Pancreas (tissue), 10 donors: ENCODE results near the gene PIANP. TPM values are rescaled to one million over a fixed set of nuclear protein-coding genes. Genes with fewer than 3 reads are reported as not detected.
"Not testable (repeated sequence)": the region's sequence is repeated elsewhere in the genome, so short reads cannot be mapped to it uniquely, and the experiment has no call there.

Source experiments
- ATAC-seq, 4 donors: fragments of 200-7000 bp; cut with Tn5 transposase; one replicate each; pipeline versions ENCODE4 v1.8.0 to v1.9.1; 2020; ENCODE audit warnings: mild to moderate bottlenecking in 4 of 4, moderate library complexity in 4 of 4
- DNase-seq, 6 donors: peaks; one replicate each; pipeline ENCODE4 v3.0.0-alpha.2; 2020
- FAIRE-seq: peaks from 2 replicates; lab custom pipeline; 2012; peaks lifted over from hg19 to GRCh38; lab: Jason Lieb, UNC
- H3K27ac ChIP-seq, 4 donors: fragments of 200-600 bp; sonication (generic); 1 replicate in 3 of 4; 2 replicates in 1 of 4; pipeline versions ENCODE4 v1.5.0 to v1.8.0; 2020
- H3K27me3 ChIP-seq, 4 donors: fragments of 200-600 bp; one replicate each; pipeline ENCODE4 v1.8.0; 2021
- H3K36me3 ChIP-seq, 3 donors: fragments of 200-600 bp; sonication (generic) in 1 of 3; one replicate each; pipeline versions ENCODE4 v1.5.0 to v1.8.0; 2020 to 2021
- H3K4me1 ChIP-seq, 3 donors: fragments of 200-600 bp; one replicate each; pipeline ENCODE4 v1.8.0; 2021
- H3K4me3 ChIP-seq, 4 donors: fragments of 200-600 bp; sonication (generic) in 2 of 4; one replicate each; pipeline versions ENCODE4 v1.5.0 to v1.8.0; 2020 to 2021
- H3K9me3 ChIP-seq, 4 donors: fragments of 200-600 bp; one replicate each; pipeline ENCODE4 v1.8.0; 2021
- WGBS, 2 donors: extraction: QIAGEN DNeasy Blood & Tissue Kit; methylation state at CpG; one replicate each; pipeline ENCODE4 v1.1.7; 2013; 5-methylcytosine and 5-hydroxymethylcytosine counted together
- intact Hi-C, 3 donors: fragments of 100-400 bp; cut with DNase I; formaldehyde crosslinking; loops; one replicate each; pipeline versions ENCODE4 v1.11.1 to v1.14.2; 2022
- polyA plus RNA-seq, 2 donors: library from polyadenylated mRNA; stranded (reverse); fragments of 200-250 nt; gene quantifications; one replicate each; pipeline ENCODE4 v1.2.3, GENCODE V29; 2013
- total RNA-seq, 6 donors: library from RNA; stranded (reverse); fragmentation: NEBNext Ultra II Directional in 4 of 6; extraction: Animal tissue kit (Norgen Biotek cat#: 25700) in 4 of 6; gene quantifications; one replicate each; pipeline versions ENCODE4 v1.2.1 to v1.2.4, GENCODE V29; 2021 to 2023
- TF ChIP-seq, protein P1 (sequence below), 4 donors: fragments of 200-600 bp; sonication (generic) in 3 of 4; IDR thresholded peaks; one replicate each; pipeline versions ENCODE4 v1.5.0 to v1.8.0; 2021; ENCODE audit warnings: antibody characterized with exemption in 4 of 4
- donor health status: healthy with polysubstance abuse.
- donor health status: DM: no; HTN: no; CAD: no; lungs with moderate emphysema.
- donor health status: DM: no; HTN: no; CAD: no.
- donor health status: control.
- donor health status: control.
- donor health status: Bipolar disorder and iron deficiency.
- donor health status: DM: yes; HTN: yes; CAD: no.
- donor health status: DM: no; HTN: no; CAD: no.
- donor health status: DM: no; HTN: no; CAD: no.
- donor health status: DM: yes; HTN: yes; CAD: no.

Gene PIANP
- total and polyA plus RNA-seq, 8 donors, result 0.12 to 2.7 (median 0.24) TPM; not detected in 1

GRCh38 chr12:6742834-6743233 lies 42.2 kb upstream of the PIANP start:
- no peak for FAIRE-seq
- Histone ChIP-seq H3K27me3 (no peaks in the 10 kb centered on the region), H3K27ac (no peak overlapping the region), H3K4me1 (no peaks in the 10 kb centered on the region), H3K4me3 (no peak overlapping the region), H3K36me3 (peaks cover 0 to 17% (median 7%) of the 10 kb centered on the region in 3 donors), H3K9me3 (no peaks in the 10 kb centered on the region)
- WGBS, 2 donors, result 78 to 88% methylated on average over 3 of the region's 3 CpGs
- TF ChIP-seq, protein P1, sequence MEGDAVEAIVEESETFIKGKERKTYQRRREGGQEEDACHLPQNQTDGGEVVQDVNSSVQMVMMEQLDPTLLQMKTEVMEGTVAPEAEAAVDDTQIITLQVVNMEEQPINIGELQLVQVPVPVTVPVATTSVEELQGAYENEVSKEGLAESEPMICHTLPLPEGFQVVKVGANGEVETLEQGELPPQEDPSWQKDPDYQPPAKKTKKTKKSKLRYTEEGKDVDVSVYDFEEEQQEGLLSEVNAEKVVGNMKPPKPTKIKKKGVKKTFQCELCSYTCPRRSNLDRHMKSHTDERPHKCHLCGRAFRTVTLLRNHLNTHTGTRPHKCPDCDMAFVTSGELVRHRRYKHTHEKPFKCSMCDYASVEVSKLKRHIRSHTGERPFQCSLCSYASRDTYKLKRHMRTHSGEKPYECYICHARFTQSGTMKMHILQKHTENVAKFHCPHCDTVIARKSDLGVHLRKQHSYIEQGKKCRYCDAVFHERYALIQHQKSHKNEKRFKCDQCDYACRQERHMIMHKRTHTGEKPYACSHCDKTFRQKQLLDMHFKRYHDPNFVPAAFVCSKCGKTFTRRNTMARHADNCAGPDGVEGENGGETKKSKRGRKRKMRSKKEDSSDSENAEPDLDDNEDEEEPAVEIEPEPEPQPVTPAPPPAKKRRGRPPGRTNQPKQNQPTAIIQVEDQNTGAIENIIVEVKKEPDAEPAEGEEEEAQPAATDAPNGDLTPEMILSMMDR (IDR thresholded peaks at IDR 0.05), result no peak
- intact Hi-C loops, result no loop called here
- no peak for DNase-seq
- no peak for ATAC-seq

DNA sequence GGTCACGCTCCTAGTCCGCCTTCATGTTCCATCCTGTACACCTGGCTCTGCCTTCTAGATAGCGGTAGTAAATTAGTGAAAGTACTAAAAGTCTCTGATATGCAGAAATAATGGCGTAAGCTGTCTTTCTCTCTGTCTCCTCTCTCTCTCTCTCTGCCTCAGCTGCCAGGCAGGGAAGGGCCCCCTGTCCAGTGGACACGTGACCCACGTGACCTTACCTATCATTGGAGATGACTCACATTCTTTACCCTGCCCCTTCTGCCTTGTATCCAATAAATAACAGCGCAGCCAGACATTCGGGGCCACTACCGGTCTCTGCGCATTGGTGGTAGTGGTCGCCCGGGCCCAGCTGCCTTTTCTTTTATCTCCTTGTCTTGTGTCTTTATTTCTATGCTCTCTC lies 41.5 kb upstream of the PIANP start:
- DNase-seq, H3K27ac ChIP-seq, H3K27me3 ChIP-seq, FAIRE-seq, ATAC-seq, H3K9me3 ChIP-seq, H3K4me1 ChIP-seq, H3K36me3 ChIP-seq, H3K4me3 ChIP-seq, intact Hi-C loops: not testable (repeated sequence)
- 80 to 87% methylated on average over 9 to 12 of the region's 12 CpGs for WGBS, 2 donors

- FAIRE-seq (no peak), DNase-seq (no peak), ATAC-seq (no peak)
- intact Hi-C loops, result loop anchor here in 1 of 3 donors (5.0 to 10.0 kb wide), 2 partner anchors 46 to 88 kb away; partner anchors contain the start of genes GPR162 and P3H3
- Histone ChIP-seq H3K27me3 (no peaks in the 10 kb centered on the region), H3K36me3 (peaks cover 0 to under 1% (median 0%) of the 10 kb centered on the region in 3 donors), H3K9me3 (no peaks in the 10 kb centered on the region), H3K27ac (no peak overlapping the region), H3K4me1 (no peaks in the 10 kb centered on the region), H3K4me3 (no peak overlapping the region)
- TF ChIP-seq, protein P1 (IDR thresholded peaks at IDR 0.05), result no peak
- 88 to 91% methylated on average over 5 of the region's 5 CpGs for WGBS, 2 donors
Observed at GRCh38 chr12:6736754-6737153, 36.1 kb upstream of the PIANP start.

GRCh38 chr12:6735448-6736191 lies 35.0 kb upstream of the PIANP start:
- Histone ChIP-seq H3K4me3 (no peak overlapping the region), H3K36me3 (peaks cover 0 to 12% (median 7%) of the 10 kb centered on the region in 3 donors), H3K9me3 (no peaks in the 10 kb centered on the region), H3K27me3 (no peaks in the 10 kb centered on the region), H3K27ac (no peak overlapping the region), H3K4me1 (no peaks in the 10 kb centered on the region)
- intact Hi-C loops, result loop anchor here in 1 of 3 donors (5.0 to 10.0 kb wide), 2 partner anchors 47 to 89 kb away; partner anchors contain the start of genes GPR162 and P3H3
- FAIRE-seq (no peak), ATAC-seq (peak; percentile 92 to 99 (median 96)), DNase-seq (peak in 5 of 6 donors; percentile 46 to 74 (median 55))
- TF ChIP-seq, protein P1 (IDR thresholded peaks at IDR 0.05), result peak; percentile 26 to 65 (median 57)
- WGBS, 2 donors, result 28 to 30% methylated on average over 8 of the region's 8 CpGs

GRCh38 chr12:6734506-6735387 lies 34.1 kb upstream of the PIANP start:
- intact Hi-C loops, result loop anchor here in 2 of 3 donors (5.0 to 10.0 kb wide), 3 partner anchors 48 to 103 kb away; partner anchors contain the start of genes GPR162 (in 1 of the 2) and P3H3 (in 1 of the 2)
- Histone ChIP-seq H3K27ac (no peak overlapping the region), H3K36me3 (peaks cover 0 to 21% (median 10%) of the 10 kb centered on the region in 3 donors), H3K4me1 (no peaks in the 10 kb centered on the region), H3K9me3 (no peaks in the 10 kb centered on the region), H3K4me3 (no peak overlapping the region), H3K27me3 (no peaks in the 10 kb centered on the region)
- no peak for FAIRE-seq
- TF ChIP-seq, protein P1 (IDR thresholded peaks at IDR 0.05), result no peak
- WGBS, 2 donors, result 76 to 80% methylated on average over 10 of the region's 10 CpGs
- no peak for ATAC-seq
- DNase-seq, result no peak
